HCT116 (cell line): Measurements from ENCODE around the gene IQCM.

Experiments used
- CEBPB ChIP-seq: IDR thresholded peaks from 2 replicates; pipeline ENCODE4 v1.6.1; 2012; ENCODE audit warnings: low read depth
- CTCF ChIP-seq, 3 experiments: fragments of 200-600 bp in 1 of 3; sonication (generic) in 1 of 3; IDR thresholded peaks in 2 of 3; conservative IDR thresholded peaks in 1 of 3; 2 replicates each; pipeline ENCODE4 v1.5.1; 2012 to 2017; ENCODE audit warnings: low read depth in 2 of 3, low read length in 2 of 3, antibody characterized with exemption in 1 of 3, borderline replicate concordance in 1 of 3, control low read depth in 1 of 3, mild to moderate bottlenecking in 1 of 3, mixed read lengths in 1 of 3, mixed run types in 1 of 3, moderate library complexity in 1 of 3; ENCODE audit not compliant: insufficient read depth in 1 of 3
- EZH2 ChIP-seq: fragments of 200-600 bp; sonication (generic); IDR thresholded peaks from 2 replicates; pipeline ENCODE4 v1.6.1; 2017; ENCODE audit warnings: antibody characterized with exemption, mixed run types
- EZH2phosphoT487 ChIP-seq: fragments of 200-600 bp; IDR thresholded peaks from 2 replicates; pipeline ENCODE4 v1.6.1; 2018; ENCODE audit warnings: antibody characterized with exemption, borderline replicate concordance
- MAX ChIP-seq: IDR thresholded peaks from 2 replicates; pipeline ENCODE4 v1.6.1; 2012
- POLR2A ChIP-seq: IDR thresholded peaks from 2 replicates; pipeline ENCODE4 v1.7.0; 2011; ENCODE audit warnings: borderline replicate concordance; ENCODE audit not compliant: insufficient read depth, insufficient read length; ENCODE audit errors: extremely low read depth
- REST ChIP-seq: IDR thresholded peaks from 2 replicates; pipeline ENCODE4 v1.6.1; 2012; ENCODE audit warnings: low read depth
- YY1 ChIP-seq: IDR thresholded peaks from 2 replicates; pipeline ENCODE4 v1.6.1; 2011; ENCODE audit warnings: low read length, low read depth, moderate library complexity, mild to moderate bottlenecking; ENCODE audit not compliant: insufficient replicate concordance; ENCODE audit errors: extremely low read depth
- ZNF274 ChIP-seq: fragments of 200-500 bp; sonication (Bioruptor generic); IDR thresholded peaks from 2 replicates; pipeline ENCODE4 v1.6.1; 2014; ENCODE audit warnings: mild to moderate bottlenecking, low read depth, low read length, inconsistent platforms

GRCh38 chr4:149638073-149638472, 177.6 kb downstream of the IQCM start:
- no peak for TF ChIP-seq ZNF274
- TF ChIP-seq REST = no peak
- no peak for TF ChIP-seq CTCF (IDR thresholded peaks at IDR 0.05 in 2 of 3, conservative IDR thresholded peaks at IDR 0.05 in 1 of 3; ENCODE audit: borderline replicate concordance in 1 of 3, insufficient read depth in 1 of 3, low read depth in 2 of 3, low read length in 2 of 3)
- TF ChIP-seq CEBPB = no peak
- no peak for TF ChIP-seq EZH2phosphoT487
- no peak for TF ChIP-seq MAX
- TF ChIP-seq POLR2A = no peak
- TF ChIP-seq EZH2 = no peak
- TF ChIP-seq YY1 = no peak
